GM03348 (cell line): ENCODE data around the gene CHI3L1.

ENCODE experiments used
- DNase-seq: peaks from one replicate; pipeline ENCODE4 v3.0.0; 2012; ENCODE audit warnings: low spot score

CHI3L1 gene

GRCh38 chr1:203204756-203205155 lies 18.3 kb upstream of the CHI3L1 start:
- no peak for DNase-seq

GRCh38 chr1:203202431-203203245 lies 16.1 kb upstream of the CHI3L1 start:
- DNase-seq, result peak; percentile 91

GRCh38 chr1:203201516-203202205 lies 15.2 kb upstream of the CHI3L1 start:
- no peak for DNase-seq

GRCh38 chr1:203200916-203201315 lies 14.4 kb upstream of the CHI3L1 start:
- DNase-seq, result no peak

GRCh38 chr1:203199816-203200571 lies 13.5 kb upstream of the CHI3L1 start:
- peak; percentile 78 for DNase-seq

- DNase-seq, result no peak
These were observed 12.9 kb upstream of the CHI3L1 start for GRCh38 chr1:203199481-203199815.

- no peak for DNase-seq
These were observed 12.5 kb upstream of the CHI3L1 start for GRCh38 chr1:203199002-203199401.

GRCh38 chr1:203197625-203198024 lies 11.1 kb upstream of the CHI3L1 start:
- DNase-seq, result peak; percentile 81

- DNase-seq, result no peak
These were observed 9.9 kb upstream of the CHI3L1 start for GRCh38 chr1:203196371-203196770.

- no peak for DNase-seq
These were observed 4.4 kb upstream of the CHI3L1 start for GRCh38 chr1:203190949-203191348.

- no peak for DNase-seq
These were observed 3.4 kb upstream of the CHI3L1 start for GRCh38 chr1:203189951-203190352.

- DNase-seq, result no peak
These were observed 2.3 kb upstream of the CHI3L1 start for GRCh38 chr1:203188686-203189232.

- no peak for DNase-seq
These were observed 1.3 kb upstream of the CHI3L1 start for GRCh38 chr1:203187689-203188264.

GRCh38 chr1:203187304-203187685 lies 791 bp upstream of the CHI3L1 start:
- DNase-seq, result no peak

- no peak for DNase-seq
These were observed 436 bp downstream of the CHI3L1 start for GRCh38 chr1:203186091-203186445.

GRCh38 chr1:203185585-203185984 lies 919 bp downstream of the CHI3L1 start:
- DNase-seq, result no peak

GRCh38 chr1:203185061-203185461 lies 1.4 kb downstream of the CHI3L1 start:
- DNase-seq, result no peak

GRCh38 chr1:203184467-203184866 lies 2.0 kb downstream of the CHI3L1 start:
- DNase-seq, result no peak

GRCh38 chr1:203183828-203184227 lies 2.7 kb downstream of the CHI3L1 start:
- DNase-seq, result no peak

- no peak for DNase-seq
These were observed 4.0 kb downstream of the CHI3L1 start for GRCh38 chr1:203182387-203182953.

- DNase-seq, result no peak
These were observed 4.7 kb downstream of the CHI3L1 start for GRCh38 chr1:203181586-203182386.
